Measurements from ENCODE around the gene LRP2.

DNA sequence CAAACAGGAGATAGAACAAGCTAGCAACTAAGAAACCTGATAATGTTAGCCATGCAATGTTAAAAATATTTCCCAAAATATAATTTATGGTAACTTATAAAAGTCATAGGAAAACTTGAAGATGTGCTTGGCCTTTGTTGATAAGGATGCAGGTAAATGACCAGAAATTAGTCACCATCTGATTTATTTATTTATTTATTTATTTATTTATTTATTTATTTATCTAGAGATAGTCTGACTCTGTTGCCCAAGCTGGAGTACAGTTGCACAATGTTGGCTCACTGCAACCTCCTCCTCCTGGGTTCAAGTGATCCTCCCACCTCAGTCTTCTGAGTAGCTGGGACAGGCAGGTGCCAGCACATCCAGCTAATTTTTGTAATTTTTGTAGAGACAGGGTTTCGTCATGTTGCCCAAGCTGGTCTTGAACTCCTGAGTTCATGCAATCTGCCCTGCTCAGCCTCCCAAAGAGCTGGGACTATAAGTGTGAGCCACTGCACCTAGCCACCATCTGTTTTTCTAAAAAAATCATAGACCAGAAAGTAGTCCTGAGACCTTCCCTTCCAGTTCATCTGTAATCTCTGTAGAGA is 183.4 kb downstream of the LRP2 start:
- TF ChIP-seq, protein P1, sequence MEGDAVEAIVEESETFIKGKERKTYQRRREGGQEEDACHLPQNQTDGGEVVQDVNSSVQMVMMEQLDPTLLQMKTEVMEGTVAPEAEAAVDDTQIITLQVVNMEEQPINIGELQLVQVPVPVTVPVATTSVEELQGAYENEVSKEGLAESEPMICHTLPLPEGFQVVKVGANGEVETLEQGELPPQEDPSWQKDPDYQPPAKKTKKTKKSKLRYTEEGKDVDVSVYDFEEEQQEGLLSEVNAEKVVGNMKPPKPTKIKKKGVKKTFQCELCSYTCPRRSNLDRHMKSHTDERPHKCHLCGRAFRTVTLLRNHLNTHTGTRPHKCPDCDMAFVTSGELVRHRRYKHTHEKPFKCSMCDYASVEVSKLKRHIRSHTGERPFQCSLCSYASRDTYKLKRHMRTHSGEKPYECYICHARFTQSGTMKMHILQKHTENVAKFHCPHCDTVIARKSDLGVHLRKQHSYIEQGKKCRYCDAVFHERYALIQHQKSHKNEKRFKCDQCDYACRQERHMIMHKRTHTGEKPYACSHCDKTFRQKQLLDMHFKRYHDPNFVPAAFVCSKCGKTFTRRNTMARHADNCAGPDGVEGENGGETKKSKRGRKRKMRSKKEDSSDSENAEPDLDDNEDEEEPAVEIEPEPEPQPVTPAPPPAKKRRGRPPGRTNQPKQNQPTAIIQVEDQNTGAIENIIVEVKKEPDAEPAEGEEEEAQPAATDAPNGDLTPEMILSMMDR (IDR thresholded peaks at IDR 0.05), result no peak
- TF ChIP-seq POLR2A (IDR thresholded peaks at IDR 0.05) (no peak), EP300 (IDR thresholded peaks at IDR 0.05) (no peak), POLR2AphosphoS5 (IDR thresholded peaks at IDR 0.05) (no peak)

All from gastroesophageal sphincter (tissue), 3 donors.